CD14-positive monocyte (primary cell): ENCODE results near the gene MYO3B. TPM values are rescaled to one million over a fixed set of nuclear protein-coding genes. Genes with fewer than 3 reads are reported as not detected.

Experiments used
- DNase-seq, 3 donors: peaks; one replicate each; pipeline ENCODE4 v3.0.0-alpha.2; 2011 to 2022
- H2AFZ ChIP-seq: 2 replicates; pipeline ENCODE4 v1.6.0; 2012; ENCODE audit warnings: mild to moderate bottlenecking, low read depth, low read length, inconsistent platforms; ENCODE audit not compliant: insufficient read depth, poor library complexity, severe bottlenecking
- H3K27ac ChIP-seq, 2 donors: 1 replicate in 1 of 2; 2 replicates in 1 of 2; pipeline ENCODE4 v1.5.1; 2012 to 2013; ENCODE audit warnings: low read length in 2 of 2, control low read depth in 1 of 2, inconsistent platforms in 1 of 2, low read depth in 1 of 2, mild to moderate bottlenecking in 1 of 2
- H3K27me3 ChIP-seq, 2 donors: one replicate each; pipeline versions ENCODE4 v1.6.0 to v1.6.1; 2011 to 2013; ENCODE audit warnings: low read length in 2 of 2; ENCODE audit not compliant: control insufficient read depth in 2 of 2, insufficient read depth in 2 of 2
- H3K36me3 ChIP-seq, 2 donors: replicated peaks in 1 of 2; 1 replicate in 1 of 2; 2 replicates in 1 of 2; pipeline versions ENCODE4 v1.5.1 to v1.6.1; 2012 to 2013; ENCODE audit warnings: low read length in 2 of 2, control low read depth in 1 of 2, inconsistent platforms in 1 of 2, mild to moderate bottlenecking in 1 of 2; ENCODE audit not compliant: insufficient read depth in 2 of 2, control insufficient read depth in 1 of 2
- H3K4me1 ChIP-seq, 2 donors: 1 replicate in 1 of 2; 2 replicates in 1 of 2; pipeline versions ENCODE4 v1.5.1 to v1.6.1; 2012 to 2013; ENCODE audit warnings: low read length in 2 of 2, control low read depth in 1 of 2, inconsistent platforms in 1 of 2, mild to moderate bottlenecking in 1 of 2, moderate library complexity in 1 of 2; ENCODE audit not compliant: insufficient read depth in 2 of 2, control insufficient read depth in 1 of 2
- H3K4me2 ChIP-seq: replicated peaks from 2 replicates; pipeline ENCODE3; 2012; ENCODE audit warnings: low read length, moderate library complexity, mild to moderate bottlenecking; ENCODE audit not compliant: poor library complexity, severe bottlenecking; ENCODE audit errors: extremely low read depth
- H3K4me3 ChIP-seq, 3 experiments: fragments of 200-600 bp in 1 of 3; sonication (generic) in 1 of 3; replicated peaks in 1 of 3; 1 replicate in 2 of 3; 2 replicates in 1 of 3; pipeline ENCODE4 v1.5.1; 2011 to 2013; ENCODE audit warnings: low read length in 3 of 3, mild to moderate bottlenecking in 3 of 3, control low read depth in 2 of 3, low read depth in 2 of 3, inconsistent platforms in 1 of 3, moderate library complexity in 1 of 3
- H3K79me2 ChIP-seq: 2 replicates; pipeline ENCODE4 v1.6.0; 2012; ENCODE audit warnings: mild to moderate bottlenecking, control low read depth, inconsistent platforms, low read length, moderate library complexity; ENCODE audit not compliant: insufficient read depth
- H3K9ac ChIP-seq: 2 replicates; pipeline ENCODE4 v1.6.0; 2017; ENCODE audit warnings: low read length, mild to moderate bottlenecking; ENCODE audit not compliant: insufficient read depth, poor library complexity, severe bottlenecking
- H3K9me3 ChIP-seq, 2 donors: replicated peaks in 1 of 2; 1 replicate in 1 of 2; 2 replicates in 1 of 2; pipeline versions ENCODE4 v1.5.1 to v1.6.1; 2012 to 2013; ENCODE audit warnings: low read length in 2 of 2, control low read depth in 1 of 2; ENCODE audit not compliant: control insufficient read depth in 1 of 2, insufficient read depth in 1 of 2
- H4K20me1 ChIP-seq: 2 replicates; pipeline ENCODE4 v1.6.0; 2012; ENCODE audit warnings: mild to moderate bottlenecking, low read length, control low read depth, moderate library complexity; ENCODE audit not compliant: insufficient read depth
- H3K27ac Mint-ChIP-seq, 7 donors: one replicate each; pipeline ENCODE4 v1.8.0; 2020; ENCODE audit warnings: mild to moderate bottlenecking in 7 of 7, mixed read lengths in 7 of 7, moderate library complexity in 6 of 7, inconsistent platforms in 2 of 7
- H3K27me3 Mint-ChIP-seq, 3 donors: one replicate each; pipeline ENCODE4 v1.8.0; 2021 to 2022; ENCODE audit warnings: low read depth in 3 of 3, mild to moderate bottlenecking in 3 of 3, mixed read lengths in 3 of 3, moderate library complexity in 3 of 3, inconsistent platforms in 1 of 3
- H3K36me3 Mint-ChIP-seq, 2 donors: one replicate each; pipeline ENCODE4 v1.8.0; 2020; ENCODE audit warnings: mixed read lengths in 2 of 2, inconsistent platforms in 1 of 2, mild to moderate bottlenecking in 1 of 2
- H3K4me1 Mint-ChIP-seq: one replicate; pipeline ENCODE4 v1.8.0; 2020; ENCODE audit warnings: mild to moderate bottlenecking, mixed read lengths
- H3K4me3 Mint-ChIP-seq, 2 donors: one replicate each; pipeline ENCODE4 v1.8.0; 2020; ENCODE audit warnings: mild to moderate bottlenecking in 2 of 2, mixed read lengths in 2 of 2, moderate library complexity in 1 of 2
- H3K9me3 Mint-ChIP-seq, 7 donors: one replicate each; pipeline ENCODE4 v1.8.0; 2020 to 2022; ENCODE audit warnings: mixed read lengths in 7 of 7, mild to moderate bottlenecking in 6 of 7, moderate library complexity in 6 of 7, inconsistent platforms in 2 of 7
- WGBS: methylation state at CpG from one replicate; pipeline ENCODE4 v1.1.5; 2013; ENCODE audit warnings: missing lambda C conversion rate; ENCODE audit not compliant: insufficient coverage; 5-methylcytosine and 5-hydroxymethylcytosine counted together
- intact Hi-C, 2 donors: fragments of 100-400 bp; cut with micrococcal nuclease; formaldehyde crosslinking; loops; one replicate each; pipeline versions ENCODE4 v1.15.0 to v1.15.1; 2023
- polyA plus RNA-seq, 3 donors: library from polyadenylated mRNA; depleted of rRNA in 1 of 3; unstranded in 2 of 3; stranded (reverse) in 1 of 3; fragments of 300-500 nt in 2 of 3; fragments of >200 nt in 1 of 3; fragmentation: Illumina TruSeq in 2 of 3; gene quantifications; 1 replicate in 2 of 3; 2 replicates in 1 of 3; pipeline ENCODE4 v1.2.3, GENCODE V29; 2012 to 2021
- TF ChIP-seq, protein P1 (sequence below): fragments of 200-600 bp; IDR thresholded peaks from one replicate; pipeline ENCODE4 v1.8.0; 2022; ENCODE audit warnings: antibody characterized with exemption, mild to moderate bottlenecking

MYO3B gene
- polyA plus RNA-seq, 3 donors = not detected

GRCh38 chr2:170202437-170202836, 24.5 kb downstream of the MYO3B start:
- no peaks in the 10 kb centered on the region for H3K79me2 ChIP-seq
- H3K27ac ChIP-seq = no peak overlapping the region
- no peak for DNase-seq
- no peak overlapping the region for H3K4me3 Mint-ChIP-seq
- no peaks in the 10 kb centered on the region for H3K36me3 Mint-ChIP-seq
- no peak overlapping the region for H2AFZ ChIP-seq
- H3K9me3 Mint-ChIP-seq = peaks cover 0 to 4% (median 2%) of the 10 kb centered on the region in 7 donors
- no peaks in the 10 kb centered on the region for H3K4me1 Mint-ChIP-seq
- H3K9me3 ChIP-seq = peaks cover 0 to 5% of the 10 kb centered on the region in 2 donors
- TF ChIP-seq, protein P1, sequence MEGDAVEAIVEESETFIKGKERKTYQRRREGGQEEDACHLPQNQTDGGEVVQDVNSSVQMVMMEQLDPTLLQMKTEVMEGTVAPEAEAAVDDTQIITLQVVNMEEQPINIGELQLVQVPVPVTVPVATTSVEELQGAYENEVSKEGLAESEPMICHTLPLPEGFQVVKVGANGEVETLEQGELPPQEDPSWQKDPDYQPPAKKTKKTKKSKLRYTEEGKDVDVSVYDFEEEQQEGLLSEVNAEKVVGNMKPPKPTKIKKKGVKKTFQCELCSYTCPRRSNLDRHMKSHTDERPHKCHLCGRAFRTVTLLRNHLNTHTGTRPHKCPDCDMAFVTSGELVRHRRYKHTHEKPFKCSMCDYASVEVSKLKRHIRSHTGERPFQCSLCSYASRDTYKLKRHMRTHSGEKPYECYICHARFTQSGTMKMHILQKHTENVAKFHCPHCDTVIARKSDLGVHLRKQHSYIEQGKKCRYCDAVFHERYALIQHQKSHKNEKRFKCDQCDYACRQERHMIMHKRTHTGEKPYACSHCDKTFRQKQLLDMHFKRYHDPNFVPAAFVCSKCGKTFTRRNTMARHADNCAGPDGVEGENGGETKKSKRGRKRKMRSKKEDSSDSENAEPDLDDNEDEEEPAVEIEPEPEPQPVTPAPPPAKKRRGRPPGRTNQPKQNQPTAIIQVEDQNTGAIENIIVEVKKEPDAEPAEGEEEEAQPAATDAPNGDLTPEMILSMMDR = no peak
- H3K27me3 ChIP-seq = no peaks in the 10 kb centered on the region
- H3K4me1 ChIP-seq = no peaks in the 10 kb centered on the region
- H3K4me3 ChIP-seq = no peak overlapping the region
- no peak overlapping the region for H3K9ac ChIP-seq
- no peak overlapping the region for H3K27ac Mint-ChIP-seq
- WGBS = 100% methylated on average over 1 of the region's 1 CpG
- intact Hi-C loops = no loop called here
- peaks cover 3 to 5% (median 4%) of the 10 kb centered on the region in 3 donors for H3K27me3 Mint-ChIP-seq
- H3K4me2 ChIP-seq = no peak overlapping the region
- no peaks in the 10 kb centered on the region for H4K20me1 ChIP-seq
- no peaks in the 10 kb centered on the region for H3K36me3 ChIP-seq

DNA sequence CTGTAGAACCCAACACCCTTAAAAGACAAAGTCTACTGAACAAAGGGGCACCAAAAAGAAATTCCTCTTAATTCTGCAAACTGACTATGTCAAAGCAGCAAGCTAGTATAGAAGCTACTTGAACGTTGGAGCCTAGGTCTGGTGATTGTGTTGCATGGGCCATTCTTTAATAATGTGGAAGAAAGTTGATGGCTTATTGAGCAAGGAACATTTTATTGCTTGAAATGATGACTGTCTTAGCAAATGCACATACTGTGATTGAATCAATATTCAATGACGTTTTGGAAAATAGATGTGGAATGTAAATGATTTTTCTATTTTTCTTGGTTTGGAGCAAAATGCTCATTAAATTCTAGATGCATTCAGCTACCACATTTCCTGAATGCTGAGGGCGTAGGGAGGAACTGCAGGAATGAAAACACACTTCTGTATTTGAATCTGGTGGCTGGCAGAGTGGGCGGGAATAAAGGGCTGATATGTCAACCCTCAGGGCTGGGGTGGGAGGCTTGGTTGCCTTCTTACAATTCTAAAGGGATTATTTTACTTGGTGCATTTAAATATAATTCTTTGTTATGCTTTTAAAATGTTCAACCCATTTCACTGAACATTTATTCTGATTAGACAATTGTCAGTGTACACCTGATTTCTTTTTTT, 26.5 kb downstream of the MYO3B start:
- Mint-ChIP-seq H3K4me1 (no peaks in the 10 kb centered on the region), H3K36me3 (no peaks in the 10 kb centered on the region), H3K27ac (no peak overlapping the region), H3K27me3 (peaks cover 3 to 4% (median 4%) of the 10 kb centered on the region in 3 donors), H3K9me3 (peaks cover 0 to 6% (median 3%) of the 10 kb centered on the region in 7 donors), H3K4me3 (no peak overlapping the region)
- Histone ChIP-seq H2AFZ (no peak overlapping the region), H3K27me3 (no peaks in the 10 kb centered on the region), H3K4me2 (no peak overlapping the region), H3K9me3 (peaks cover 0 to 5% of the 10 kb centered on the region in 2 donors), H3K36me3 (no peaks in the 10 kb centered on the region), H3K27ac (no peak overlapping the region), H3K79me2 (no peaks in the 10 kb centered on the region), H3K4me1 (no peaks in the 10 kb centered on the region), H3K4me3 (no peak overlapping the region), H3K9ac (no peak overlapping the region), H4K20me1 (no peaks in the 10 kb centered on the region)
- intact Hi-C loops = no loop called here
- 60% methylated on average over 1 of the region's 4 CpGs for WGBS
- TF ChIP-seq, protein P1 = no peak
- DNase-seq = no peak
